ENCODE data around the gene QRICH1. TPM values are rescaled to one million over a fixed set of nuclear protein-coding genes. Genes with fewer than 3 reads are reported as not detected.

The QRICH1 gene
- total RNA-seq, 1 donor from 2014 or later: 136 TPM

- peaks cover 8% of the 10 kb centered on the region for H3K27me3 Mint-ChIP-seq (ENCODE audit: unreplicated experiment)
- no peak for TF ChIP-seq CTCF (IDR thresholded peaks at IDR 0.05; ENCODE audit: unreplicated experiment)
- peaks cover 7% of the 10 kb centered on the region for H3K36me3 Mint-ChIP-seq (ENCODE audit: low read depth, unreplicated experiment)
- no peak for DNase-seq (ENCODE audit: low spot score)
- H3K27ac Mint-ChIP-seq (ENCODE audit: unreplicated experiment): no peak overlapping the region
- no peaks in the 10 kb centered on the region for H3K9me3 Mint-ChIP-seq (ENCODE audit: unreplicated experiment)
- peaks cover 15% of the 10 kb centered on the region for H3K4me1 Mint-ChIP-seq (ENCODE audit: unreplicated experiment)
- H3K4me3 Mint-ChIP-seq (ENCODE audit: unreplicated experiment): no peak overlapping the region
These were observed 89.2 kb downstream of the QRICH1 start for GRCh38 chr3:49004352-49005302.

- Mint-ChIP-seq H3K27me3 (ENCODE audit: unreplicated experiment) (peaks cover 2% of the 10 kb centered on the region), H3K27ac (ENCODE audit: unreplicated experiment) (no peak overlapping the region), H3K4me3 (ENCODE audit: unreplicated experiment) (no peak overlapping the region), H3K4me1 (ENCODE audit: unreplicated experiment) (no peaks in the 10 kb centered on the region), H3K9me3 (ENCODE audit: unreplicated experiment) (no peaks in the 10 kb centered on the region), H3K36me3 (ENCODE audit: low read depth, unreplicated experiment) (peaks cover 7% of the 10 kb centered on the region)
- no peak for DNase-seq (ENCODE audit: low spot score)
- no peak for TF ChIP-seq CTCF (IDR thresholded peaks at IDR 0.05; ENCODE audit: unreplicated experiment)
These were observed 92.7 kb downstream of the QRICH1 start for GRCh38 chr3:49001155-49001554.

- TF ChIP-seq CTCF (IDR thresholded peaks at IDR 0.05; ENCODE audit: unreplicated experiment): no peak
- Mint-ChIP-seq H3K27ac (ENCODE audit: unreplicated experiment) (no peak overlapping the region), H3K4me1 (ENCODE audit: unreplicated experiment) (no peaks in the 10 kb centered on the region), H3K27me3 (ENCODE audit: unreplicated experiment) (peaks cover 2% of the 10 kb centered on the region), H3K36me3 (ENCODE audit: low read depth, unreplicated experiment) (peaks cover 12% of the 10 kb centered on the region), H3K9me3 (ENCODE audit: unreplicated experiment) (no peaks in the 10 kb centered on the region), H3K4me3 (ENCODE audit: unreplicated experiment) (no peak overlapping the region)
- no peak for DNase-seq (ENCODE audit: low spot score)
These were observed 94.6 kb downstream of the QRICH1 start for GRCh38 chr3:48999085-48999858.

- H3K27ac Mint-ChIP-seq (ENCODE audit: unreplicated experiment): no peak overlapping the region
- DNase-seq (ENCODE audit: low spot score): no peak
These were observed 95.9 kb downstream of the QRICH1 start for GRCh38 chr3:48997714-48998637.

More at GRCh38 chr3:48997714-48998637, 95.9 kb downstream of the QRICH1 start:
- Mint-ChIP-seq H3K36me3 (ENCODE audit: low read depth, unreplicated experiment) (peaks cover 12% of the 10 kb centered on the region), H3K4me1 (ENCODE audit: unreplicated experiment) (no peaks in the 10 kb centered on the region), H3K4me3 (ENCODE audit: unreplicated experiment) (no peak overlapping the region), H3K27me3 (ENCODE audit: unreplicated experiment) (peaks cover 2% of the 10 kb centered on the region), H3K9me3 (ENCODE audit: unreplicated experiment) (no peaks in the 10 kb centered on the region)
- no peak for TF ChIP-seq CTCF (IDR thresholded peaks at IDR 0.05; ENCODE audit: unreplicated experiment)
